K562 (cell line): Measurements from ENCODE around the gene NUPR1. TPM values are rescaled to one million over a fixed set of nuclear protein-coding genes. Genes with fewer than 3 reads are reported as not detected.

ENCODE experiments used
- ATAC-seq: fragments of 200-7000 bp; cut with Tn5 transposase; 3 replicates; pipeline ENCODE4 v1.9.1; 2020; ENCODE audit warnings: moderate library complexity
- BruUV-seq: library from RNA; stranded (reverse); fragments of 400-500 nt; replicated peaks from 2 replicates; lab custom pipeline; 2021; lab: Mats Ljungman, UMichigan
- CTCF ChIA-PET: fragments of 300-600 bp; formaldehyde crosslinking; extraction: SDS; loops from one replicate; lab custom pipeline; 2021; ENCODE audit warnings: low intra/inter-chr PET ratio; lab: Yijun Ruan, JAX
- POLR2A ChIA-PET: fragments of 300-600, 350-650 bp; sonication (Branson Sonifier 250); formaldehyde crosslinking; extraction: SDS; loops from one replicate; lab custom pipeline; 2021; ENCODE audit warnings: antibody characterized with exemption, inconsistent platforms; lab: Yijun Ruan, JAX
- DNase-seq, 4 experiments: peaks; one replicate each; pipeline versions ENCODE4 v3.0.0 to v3.0.0-alpha.2; 2011 to 2018; ENCODE audit warnings: low spot score in 3 of 4, mixed read lengths in 3 of 4; ENCODE audit errors: extremely low read depth in 1 of 4
- FAIRE-seq: peaks from 2 replicates; lab custom pipeline; 2011; peaks lifted over from hg19 to GRCh38; lab: Jason Lieb, UNC
- H2AFZ ChIP-seq: 2 replicates; pipeline ENCODE4 v1.6.0; 2011; ENCODE audit warnings: low read depth, low read length, control low read depth, inconsistent platforms
- H3K27ac ChIP-seq: fragments of 200-600 bp; 3 replicates; pipeline ENCODE4 v1.8.0; 2011; ENCODE audit warnings: low read depth, mild to moderate bottlenecking, control low read depth, inconsistent platforms, low read length, moderate library complexity, mixed read lengths; ENCODE audit errors: extremely low read depth
- H3K27me3 ChIP-seq, 2 experiments: fragments of 300-600 bp in 1 of 2; 2 replicates in 1 of 2; 3 replicates in 1 of 2; pipeline versions ENCODE4 v1.6.0 to v1.8.0; 2011; ENCODE audit warnings: inconsistent platforms in 2 of 2, low read length in 2 of 2, mild to moderate bottlenecking in 1 of 2, mixed read lengths in 1 of 2, moderate library complexity in 1 of 2; ENCODE audit not compliant: control insufficient read depth in 2 of 2, insufficient read depth in 2 of 2
- H3K36me3 ChIP-seq: fragments of 300-600 bp; 3 replicates; pipeline ENCODE4 v1.8.0; 2011; ENCODE audit warnings: mild to moderate bottlenecking, low read length, inconsistent platforms; ENCODE audit not compliant: control insufficient read depth, insufficient read depth
- H3K4me1 ChIP-seq, 2 experiments: fragments of 200-600 bp in 1 of 2; replicated peaks in 1 of 2; 2 replicates in 1 of 2; 3 replicates in 1 of 2; pipeline versions ENCODE4 v1.5.1 to v1.8.0; 2011; ENCODE audit warnings: inconsistent platforms in 2 of 2, low read length in 2 of 2, mild to moderate bottlenecking in 1 of 2, mixed read lengths in 1 of 2, moderate library complexity in 1 of 2; ENCODE audit not compliant: control insufficient read depth in 2 of 2, insufficient read depth in 2 of 2
- H3K4me2 ChIP-seq: 2 replicates; pipeline ENCODE4 v1.6.1; 2011; ENCODE audit warnings: low read length, control low read depth, inconsistent platforms, mixed read lengths; ENCODE audit not compliant: insufficient read depth
- H3K4me3 ChIP-seq: fragments of 200-600 bp; sonication (generic), shearing (Covaris generic); 2 replicates; pipeline ENCODE4 v1.5.1; 2016; ENCODE audit warnings: control low read depth, inconsistent platforms
- H3K79me2 ChIP-seq: fragments of 200-600 bp; 3 replicates; pipeline ENCODE4 v1.8.0; 2011; ENCODE audit warnings: low read length, inconsistent platforms; ENCODE audit not compliant: control insufficient read depth, insufficient read depth
- H3K9ac ChIP-seq, 2 experiments: 2 replicates each; pipeline versions ENCODE4 v1.6.0 to v1.6.1; 2011; ENCODE audit warnings: low read depth in 2 of 2, low read length in 2 of 2, control low read depth in 1 of 2, inconsistent platforms in 1 of 2, mild to moderate bottlenecking in 1 of 2, mixed read lengths in 1 of 2; ENCODE audit not compliant: insufficient read depth in 1 of 2
- H3K9me1 ChIP-seq: one replicate; pipeline ENCODE4 v1.6.0; 2011; ENCODE audit warnings: inconsistent platforms, mild to moderate bottlenecking, low read length, moderate library complexity; ENCODE audit not compliant: control insufficient read depth, insufficient read depth
- H3K9me3 ChIP-seq: replicated peaks from 2 replicates; pipeline ENCODE4 v1.5.1; 2011; ENCODE audit warnings: low read depth, low read length, inconsistent platforms; ENCODE audit not compliant: control insufficient read depth, insufficient read depth
- H4K20me1 ChIP-seq: replicated peaks from 2 replicates; pipeline ENCODE4 v1.6.1; 2011; ENCODE audit warnings: low read length, inconsistent platforms, mixed read lengths; ENCODE audit not compliant: control insufficient read depth, insufficient read depth
- ATF3 ChIP-seq, 2 experiments: fragments of 450-650 bp in 1 of 2; sonication (generic) in 1 of 2; formaldehyde crosslinking in 1 of 2; IDR thresholded peaks in 1 of 2; conservative IDR thresholded peaks in 1 of 2; 2 replicates each; pipeline versions ENCODE4 v1.6.1 to v1.8.1; 2016 to 2023; ENCODE audit warnings: mild to moderate bottlenecking in 2 of 2, moderate library complexity in 2 of 2, inconsistent platforms in 1 of 2, missing genetic modification reagents in 1 of 2
- TBL1XR1 ChIP-seq, 2 experiments: IDR thresholded peaks; 2 replicates each; pipeline ENCODE4 v1.6.1; 2012; ENCODE audit warnings: improper control_type of control experiment in 2 of 2, low read length in 2 of 2, mild to moderate bottlenecking in 1 of 2
- TBP ChIP-seq: optimal IDR thresholded peaks from 2 replicates; pipeline ENCODE3; 2011; ENCODE audit warnings: low read depth, low read length, improper control_type of control experiment
- TEAD1 ChIP-seq, 2 experiments: fragments of 450-650 bp in 1 of 2; sonication (generic) in 1 of 2; formaldehyde crosslinking; IDR thresholded peaks; 2 replicates each; pipeline versions ENCODE4 v1.4.0 to v1.8.0; 2020 to 2022; ENCODE audit warnings: mild to moderate bottlenecking in 2 of 2, missing genetic modification reagents in 1 of 2
- WGBS: fragments of 100-300 bp; shearing (Covaris generic); methylation state at CpG from one replicate; pipeline ENCODE4 v1.1.6; 2016; ENCODE audit warnings: low coverage, mixed read lengths; ENCODE audit not compliant: insufficient coverage; ENCODE audit errors: missing lambda C conversion rate; 5-methylcytosine and 5-hydroxymethylcytosine counted together
- in situ Hi-C: fragments of 300-500 bp; cut with MboI; formaldehyde crosslinking; loops from 4 replicates; pipeline ENCODE4 v1.15.0; 2018; ENCODE audit warnings: inconsistent platforms, mixed read lengths
- intact Hi-C: fragments of 100-400 bp; cut with micrococcal nuclease; formaldehyde crosslinking; loops from 2 replicates; pipeline ENCODE4 v1.14.2; 2022
- polyA plus RNA-seq, 8 experiments: library from polyadenylated mRNA; depleted of rRNA in 4 of 8; stranded (reverse) in 5 of 8; unstranded in 3 of 8; fragments of >200 nt; fragmentation: Nextera tagmentation in 2 of 8; fragmentation: Illumina TruSeq in 1 of 8; extraction: Ambion mirVana in 2 of 8; extraction: Trizol in 1 of 8; gene quantifications; 2 replicates each; pipeline versions ENCODE4 v1.2.1 to v1.2.3, GENCODE V29; 2011 to 2014; ENCODE audit warnings: inconsistent platforms in 1 of 8, missing spikeins in 1 of 8
- total RNA-seq, 7 experiments: library from RNA; depleted of rRNA in 6 of 7; stranded (reverse); fragments of >200 nt in 6 of 7; fragmentation: Illumina TruSeq in 2 of 7; extraction: Trizol in 2 of 7; gene quantifications; 2 replicates each; pipeline versions ENCODE4 v1.2.1 to v1.2.3, GENCODE V29; 2011 to 2021; ENCODE audit warnings: low replicate concordance in 1 of 7

Gene NUPR1
- total and polyA plus RNA-seq, 9 of the 15 experiments (the other 6 are each of a cell fraction or from before 2014, with no cell fraction given): 0.07 to 1.5 (median 0.27) TPM

- H3K9ac ChIP-seq: no peak overlapping the region
- H2AFZ ChIP-seq: no peak overlapping the region
- no peak overlapping the region for H3K27ac ChIP-seq
- ChIA-PET POLR2A (no interaction called here), CTCF (no interaction called here)
- peaks cover 1% of the 10 kb centered on the region; the same call in 1 of the 3 replicates for H3K79me2 ChIP-seq
- WGBS: 77% methylated on average over 4 of the region's 4 CpGs
- ATAC-seq (no peak), DNase-seq (no peak), FAIRE-seq (no peak)
- H3K4me3 ChIP-seq: no peak overlapping the region
- H4K20me1 ChIP-seq: no peaks in the 10 kb centered on the region
- TF ChIP-seq TBL1XR1 (IDR thresholded peaks at IDR 0.05; ENCODE audit: low read length in 2 of 2): no peak
- no peak for TF ChIP-seq TBP
- peak; percentile 25; the same call in 1 of the 2 replicates for TF ChIP-seq ATF3 (IDR thresholded peaks at IDR 0.05)
- TF ChIP-seq ATF3 (CRISPR knock-in tag; conservative IDR thresholded peaks at IDR 0.05): no peak
- no peak for TF ChIP-seq TEAD1 (CRISPR knock-in tag; IDR thresholded peaks at IDR 0.05)
- no peaks in the 10 kb centered on the region for H3K27me3 ChIP-seq
- peaks cover 0 to 9% of the 10 kb centered on the region in 2 experiments; a peak in 4 of 5 replicates for H3K4me1 ChIP-seq
- intact Hi-C loops (no loop called here), in situ Hi-C loops (no loop called here)
- no peak overlapping the region for H3K4me2 ChIP-seq
- no peaks in the 10 kb centered on the region for H3K9me1 ChIP-seq
- peaks cover 20% of the 10 kb centered on the region; the same call in 1 of the 3 replicates for H3K36me3 ChIP-seq
- no TSS peak for BruUV-seq
- no peaks in the 10 kb centered on the region; the same call in 1 of the 2 replicates for H3K9me3 ChIP-seq
These were observed 23.4 kb upstream of the NUPR1 start for GRCh38 chr16:28562199-28562598.
